H1 (cell line): ENCODE data around the gene AGAP1. TPM values are rescaled to one million over a fixed set of nuclear protein-coding genes. Genes with fewer than 3 reads are reported as not detected.

ENCODE experiments used
- CTCF ChIA-PET: fragments of 300-600 bp; sonication (Branson Sonifier 250); formaldehyde crosslinking; loops from one replicate; lab custom pipeline; 2021; ENCODE audit not compliant: partially characterized antibody; lab: Charles Lee
- POLR2A ChIA-PET: fragments of 300-600 bp; sonication (Branson Sonifier 250); formaldehyde crosslinking; loops from one replicate; lab custom pipeline; 2021; ENCODE audit warnings: inconsistent platforms; ENCODE audit not compliant: partially characterized antibody; lab: Charles Lee
- DNase-seq, 2 experiments: peaks; one replicate each; pipeline versions ENCODE4 v3.0.0 to v3.0.0-alpha.2; 2010 to 2022; ENCODE audit warnings: low spot score in 2 of 2, low read depth in 1 of 2, mixed read lengths in 1 of 2
- FAIRE-seq: peaks from 2 replicates; lab custom pipeline; 2011; peaks lifted over from hg19 to GRCh38; lab: Jason Lieb, UNC
- H2AFZ ChIP-seq: 2 replicates; pipeline ENCODE4 v1.8.1; 2012; ENCODE audit warnings: low read length, inconsistent platforms
- H2AK5ac ChIP-seq: 2 replicates; pipeline ENCODE4 v1.6.1; 2013; ENCODE audit warnings: low read depth, low read length
- H2BK120ac ChIP-seq: replicated peaks from 2 replicates; pipeline ENCODE3; 2013; ENCODE audit warnings: low read depth, low read length, inconsistent platforms
- H2BK12ac ChIP-seq: 2 replicates; pipeline ENCODE4 v1.6.1; 2013; ENCODE audit warnings: low read depth, low read length
- H2BK15ac ChIP-seq: 2 replicates; pipeline ENCODE4 v1.6.1; 2013; ENCODE audit warnings: low read length
- H2BK20ac ChIP-seq: 2 replicates; pipeline ENCODE4 v1.6.1; 2013; ENCODE audit warnings: low read length
- H2BK5ac ChIP-seq: 2 replicates; pipeline ENCODE4 v1.6.1; 2013; ENCODE audit warnings: low read depth, low read length
- H3K14ac ChIP-seq: 2 replicates; pipeline ENCODE4 v1.6.1; 2013; ENCODE audit warnings: inconsistent platforms; ENCODE audit not compliant: insufficient read length
- H3K18ac ChIP-seq: 2 replicates; pipeline ENCODE4 v1.6.1; 2013; ENCODE audit warnings: low read length; ENCODE audit errors: extremely low read depth
- H3K23ac ChIP-seq: 2 replicates; pipeline ENCODE4 v1.6.1; 2013; ENCODE audit warnings: inconsistent platforms; ENCODE audit not compliant: insufficient read length
- H3K23me2 ChIP-seq: 2 replicates; pipeline ENCODE4 v1.6.1; 2013; ENCODE audit warnings: low read depth, low read length
- H3K27ac ChIP-seq: 2 replicates; pipeline ENCODE4 v1.6.1; 2011; ENCODE audit warnings: low read depth, low read length, inconsistent platforms
- H3K27me3 ChIP-seq, 4 experiments: replicated peaks in 1 of 4; 1 replicate in 1 of 4; 2 replicates in 3 of 4; pipeline versions ENCODE4 v1.6.1 to v1.8.1; 2011 to 2013; ENCODE audit warnings: low read length in 3 of 4, mild to moderate bottlenecking in 3 of 4, inconsistent platforms in 2 of 4, mixed read lengths in 2 of 4, moderate library complexity in 1 of 4; ENCODE audit not compliant: control insufficient read depth in 3 of 4, insufficient read depth in 3 of 4; ENCODE audit errors: extremely low read depth in 1 of 4
- H3K36me3 ChIP-seq, 4 experiments: 2 replicates each; pipeline versions ENCODE4 v1.6.1 to v1.8.1; 2011 to 2013; ENCODE audit warnings: mild to moderate bottlenecking in 4 of 4, low read length in 3 of 4, moderate library complexity in 2 of 4, control low read depth in 1 of 4, inconsistent platforms in 1 of 4; ENCODE audit not compliant: insufficient read depth in 4 of 4, control insufficient read depth in 2 of 4
- H3K4ac ChIP-seq: replicated peaks from 2 replicates; pipeline ENCODE3; 2013; ENCODE audit warnings: low read length, low read depth, mixed read lengths, inconsistent platforms; ENCODE audit not compliant: insufficient read length
- H3K4me1 ChIP-seq, 4 experiments: replicated peaks in 1 of 4; 1 replicate in 1 of 4; 2 replicates in 3 of 4; pipeline versions ENCODE4 v1.6.1 to v1.8.1; 2011 to 2013; ENCODE audit warnings: low read length in 3 of 4, inconsistent platforms in 2 of 4, mixed read lengths in 1 of 4; ENCODE audit not compliant: insufficient read depth in 4 of 4, control insufficient read depth in 3 of 4
- H3K4me2 ChIP-seq, 2 experiments: 2 replicates each; pipeline versions ENCODE4 v1.6.1 to v1.8.1; 2011 to 2013; ENCODE audit warnings: low read depth in 2 of 2, low read length in 2 of 2, control low read depth in 1 of 2, inconsistent platforms in 1 of 2, mild to moderate bottlenecking in 1 of 2; ENCODE audit not compliant: insufficient read depth in 1 of 2
- H3K4me3 ChIP-seq, 4 experiments: fragments of 200-600, 300-600 bp in 1 of 4; sonication (generic), shearing (Covaris generic), sonication (Bioruptor Twin) in 1 of 4; 2 replicates each; pipeline versions ENCODE4 v1.5.1 to v1.8.1; 2011 to 2016; ENCODE audit warnings: low read length in 4 of 4, low read depth in 3 of 4, control low read depth in 2 of 4, inconsistent platforms in 2 of 4, mild to moderate bottlenecking in 2 of 4, mixed read lengths in 1 of 4, moderate library complexity in 1 of 4; ENCODE audit not compliant: insufficient read depth in 2 of 4; ENCODE audit errors: extremely low read depth in 1 of 4
- H3K56ac ChIP-seq: replicated peaks from 2 replicates; pipeline ENCODE3; 2013; ENCODE audit warnings: low read depth, mild to moderate bottlenecking, mixed read lengths, low read length, inconsistent platforms; ENCODE audit not compliant: insufficient read length
- H3K79me1 ChIP-seq: 2 replicates; pipeline ENCODE4 v1.6.1; 2013; ENCODE audit warnings: low read depth, low read length, control low read depth
- H3K79me2 ChIP-seq, 2 experiments: 2 replicates each; pipeline versions ENCODE4 v1.6.1 to v1.8.1; 2012 to 2013; ENCODE audit warnings: low read length in 2 of 2, mild to moderate bottlenecking in 2 of 2, inconsistent platforms in 1 of 2; ENCODE audit not compliant: insufficient read depth in 2 of 2, control insufficient read depth in 1 of 2
- H3K9ac ChIP-seq, 4 experiments: replicated peaks in 1 of 4; 1 replicate in 1 of 4; 2 replicates in 3 of 4; pipeline versions ENCODE4 v1.6.1 to v1.8.1; 2011 to 2013; ENCODE audit warnings: low read depth in 3 of 4, low read length in 3 of 4, control low read depth in 2 of 4, mild to moderate bottlenecking in 2 of 4, moderate library complexity in 2 of 4, inconsistent platforms in 1 of 4; ENCODE audit errors: extremely low read depth in 1 of 4
- H3K9me3 ChIP-seq, 2 experiments: 2 replicates each; pipeline versions ENCODE4 v1.6.1 to v1.8.1; 2012 to 2013; ENCODE audit warnings: mild to moderate bottlenecking in 2 of 2, moderate library complexity in 2 of 2, control low read depth in 1 of 2, inconsistent platforms in 1 of 2, low read depth in 1 of 2, low read length in 1 of 2, mixed read lengths in 1 of 2; ENCODE audit not compliant: insufficient read depth in 2 of 2
- H4K20me1 ChIP-seq, 2 experiments: replicated peaks in 1 of 2; 2 replicates each; pipeline versions ENCODE3 to v1.8.1; 2011 to 2013; ENCODE audit warnings: inconsistent platforms in 2 of 2, low read length in 2 of 2, mild to moderate bottlenecking in 1 of 2; ENCODE audit not compliant: insufficient read depth in 2 of 2, control insufficient read depth in 1 of 2
- H4K5ac ChIP-seq: 2 replicates; pipeline ENCODE4 v1.6.1; 2013; ENCODE audit warnings: low read length, low read depth, mixed read lengths, inconsistent platforms; ENCODE audit not compliant: insufficient read length
- H4K8ac ChIP-seq: 2 replicates; pipeline ENCODE4 v1.8.0; 2013; ENCODE audit warnings: mild to moderate bottlenecking, moderate library complexity, low read length, inconsistent platforms; ENCODE audit not compliant: insufficient read depth; ENCODE audit errors: extremely low read depth
- H4K91ac ChIP-seq: replicated peaks from 2 replicates; pipeline ENCODE3; 2013; ENCODE audit warnings: low read length, mixed read lengths, inconsistent platforms; ENCODE audit not compliant: insufficient read length
- BCL11A ChIP-seq, 2 experiments: IDR thresholded peaks; one replicate each; pipeline ENCODE4 v1.6.1; 2011; ENCODE audit warnings: low read depth in 2 of 2, low read length in 2 of 2, mild to moderate bottlenecking in 2 of 2
- CEBPB ChIP-seq: IDR thresholded peaks from 2 replicates; pipeline ENCODE4 v1.6.1; 2012; ENCODE audit warnings: low read depth, low read length
- EGR1 ChIP-seq: IDR thresholded peaks from 2 replicates; pipeline ENCODE4 v1.6.1; 2011; ENCODE audit warnings: low read depth, low read length, borderline replicate concordance
- FOSL1 ChIP-seq: IDR thresholded peaks from 2 replicates; pipeline ENCODE4 v1.6.1; 2011; ENCODE audit warnings: mild to moderate bottlenecking, low read depth, low read length, moderate library complexity; ENCODE audit not compliant: insufficient read depth
- KDM1A ChIP-seq: fragments of 200-600, 300-600 bp; sonication (generic); IDR thresholded peaks from 2 replicates; pipeline ENCODE4 v1.7.1; 2016; ENCODE audit warnings: mild to moderate bottlenecking, low read length, borderline replicate concordance
- KDM5A ChIP-seq: fragments of 200-600 bp; IDR thresholded peaks from 2 replicates; pipeline ENCODE4 v1.7.1; 2012; ENCODE audit warnings: mild to moderate bottlenecking, low read length, inconsistent platforms, mixed read lengths
- MAX ChIP-seq: IDR thresholded peaks from 2 replicates; pipeline ENCODE4 v1.6.1; 2012; ENCODE audit warnings: inconsistent platforms
- PHF8 ChIP-seq: fragments of 200-600 bp; sonication (generic); conservative IDR thresholded peaks from 2 replicates; pipeline ENCODE4 v1.7.1; 2012; ENCODE audit warnings: low read depth, mild to moderate bottlenecking, inconsistent platforms, low read length, moderate library complexity
- SUZ12 ChIP-seq: fragments of 200-600 bp; sonication (generic); IDR thresholded peaks from 2 replicates; pipeline ENCODE4 v1.6.1; 2012; ENCODE audit warnings: mild to moderate bottlenecking, inconsistent platforms, low read length, moderate library complexity, mixed read lengths
- TAF1 ChIP-seq: IDR thresholded peaks from 2 replicates; pipeline ENCODE4 v1.6.1; 2011; ENCODE audit warnings: mild to moderate bottlenecking, low read depth, low read length
- TEAD4 ChIP-seq: IDR thresholded peaks from 2 replicates; pipeline ENCODE4 v1.6.1; 2012; ENCODE audit warnings: low read depth, low read length, inconsistent platforms, mixed read lengths
- WGBS, 2 experiments: shearing (Covaris generic) in 1 of 2; methylation state at CpG; one replicate each; pipeline versions ENCODE4 v1.1.6 to v1.1.7; 2013 to 2015; ENCODE audit warnings: low lambda C conversion rate in 2 of 2, mixed read lengths in 2 of 2, inconsistent platforms in 1 of 2, low coverage in 1 of 2, missing lambda C conversion rate in 1 of 2; ENCODE audit not compliant: insufficient replicate concordance in 2 of 2, insufficient coverage in 1 of 2, insufficient read length in 1 of 2; ENCODE audit errors: extremely low coverage in 1 of 2, missing lambda C conversion rate in 1 of 2; 5-methylcytosine and 5-hydroxymethylcytosine counted together
- polyA plus RNA-seq, 7 experiments: library from polyadenylated mRNA; depleted of rRNA in 3 of 7; stranded (reverse) in 5 of 7; unstranded in 2 of 7; fragments of >200 nt in 5 of 7; fragments of 200-250 nt in 2 of 7; gene quantifications; 1 replicate in 5 of 7; 2 replicates in 1 of 7; 4 replicates in 1 of 7; pipeline versions ENCODE4 v1.2.1 to v1.2.3, GENCODE V29; 2011 to 2013; ENCODE audit warnings: missing spikeins in 2 of 7, mixed read lengths in 2 of 7
- total RNA-seq: library from RNA; stranded (reverse); fragmentation: NEBNext Ultra II Directional; extraction: Animal tissue kit (Norgen Biotek cat#: 25700); gene quantifications from 2 replicates; pipeline ENCODE4 v1.2.1, GENCODE V29; 2021
- TF ChIP-seq, protein P1 (sequence below): IDR thresholded peaks from 2 replicates; pipeline ENCODE4 v1.6.1; 2011; ENCODE audit warnings: low read length, improper control_type of control experiment

AGAP1 gene
- total and polyA plus RNA-seq, 2 of the 8 experiments (the other 6 are each of a cell fraction or from before 2014, with no cell fraction given) = 18.1 to 39.4 TPM

DNA sequence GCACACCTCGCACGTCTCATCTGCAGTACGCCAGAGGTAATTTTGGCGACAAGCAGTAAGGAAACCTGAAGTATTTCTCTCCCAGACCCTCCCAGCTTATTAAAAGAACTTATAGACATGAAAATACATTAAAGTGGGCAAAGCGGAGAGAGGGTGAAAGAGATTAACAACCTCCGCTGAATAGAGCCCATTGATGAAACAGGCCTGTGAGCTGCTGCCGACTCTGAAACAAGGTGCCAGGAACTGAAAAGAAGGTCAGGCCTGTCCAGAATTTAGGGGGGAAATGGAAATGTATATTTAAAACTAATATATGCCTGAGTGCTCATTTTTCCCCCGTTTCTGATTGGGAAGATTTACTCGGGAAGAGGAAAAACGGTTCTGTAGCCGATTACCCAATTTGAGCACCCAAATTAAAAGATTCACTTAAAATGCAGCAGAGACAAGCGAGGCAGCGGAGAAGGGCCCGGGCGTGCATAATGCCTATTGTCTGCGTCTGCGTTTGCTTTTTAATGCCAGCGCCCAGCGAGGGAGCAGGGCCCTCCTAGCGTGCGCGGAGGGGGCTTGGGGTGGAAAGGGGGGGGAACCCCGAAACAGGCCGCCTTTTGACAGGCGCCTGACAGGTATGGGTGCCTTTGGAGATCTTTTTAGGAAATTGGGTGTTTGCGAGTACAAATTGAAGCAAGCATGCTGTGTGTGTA is 358.1 kb downstream of the AGAP1 start:
- H3K4me1 ChIP-seq = peaks cover 0 to 8% (median 4%) of the 10 kb centered on the region in 4 experiments
- H2BK20ac ChIP-seq = no peak overlapping the region
- no peak overlapping the region for H3K23ac ChIP-seq
- no peak overlapping the region for H2BK12ac ChIP-seq
- H3K79me1 ChIP-seq = 0 out of 2 replicates have a peak, but pooled peaks cover 2% of the 10 kb centered on the region
- H3K14ac ChIP-seq = no peak overlapping the region
- H3K18ac ChIP-seq = no peak overlapping the region
- no peaks in the 10 kb centered on the region for H3K27me3 ChIP-seq
- H4K91ac ChIP-seq = no peak overlapping the region
- no peak overlapping the region for H2BK120ac ChIP-seq
- WGBS, 2 experiments = 59% methylated on average over 24 of the region's 26 CpGs; no CpG with 5 or more reads in 1 of the 2 experiments
- no peak overlapping the region for H2AK5ac ChIP-seq
- no peak overlapping the region for H3K4ac ChIP-seq
- no peak overlapping the region for H3K9ac ChIP-seq
- no peaks in the 10 kb centered on the region for H3K9me3 ChIP-seq
- H3K4me2 ChIP-seq = no peak overlapping the region
- FAIRE-seq (no peak), DNase-seq (no peak)
- POLR2A ChIA-PET = no interaction called here
- no peak overlapping the region for H3K27ac ChIP-seq
- no peaks in the 10 kb centered on the region for H3K79me2 ChIP-seq
- H4K5ac ChIP-seq = no peak overlapping the region
- CTCF ChIA-PET = interaction anchor here (1.7 to 3.2 kb wide), 2 partner anchors 72 to 85 kb away, joined by 4 to 9 read pairs; no protein-coding TSS in a partner anchor
- H2BK15ac ChIP-seq = no peak overlapping the region
- no peak overlapping the region for H3K4me3 ChIP-seq
- no peak overlapping the region for H2AFZ ChIP-seq
- no peaks in the 10 kb centered on the region for H3K36me3 ChIP-seq
- H4K20me1 ChIP-seq = peaks cover 2 to 4% of the 10 kb centered on the region in 2 experiments
- H2BK5ac ChIP-seq = no peak overlapping the region
- no peaks in the 10 kb centered on the region for H3K23me2 ChIP-seq
- no peak overlapping the region for H3K56ac ChIP-seq
- H4K8ac ChIP-seq = no peak overlapping the region; the same call in 1 of the 2 replicates
- TF ChIP-seq KDM5A = no peak
- TF ChIP-seq, protein P1, sequence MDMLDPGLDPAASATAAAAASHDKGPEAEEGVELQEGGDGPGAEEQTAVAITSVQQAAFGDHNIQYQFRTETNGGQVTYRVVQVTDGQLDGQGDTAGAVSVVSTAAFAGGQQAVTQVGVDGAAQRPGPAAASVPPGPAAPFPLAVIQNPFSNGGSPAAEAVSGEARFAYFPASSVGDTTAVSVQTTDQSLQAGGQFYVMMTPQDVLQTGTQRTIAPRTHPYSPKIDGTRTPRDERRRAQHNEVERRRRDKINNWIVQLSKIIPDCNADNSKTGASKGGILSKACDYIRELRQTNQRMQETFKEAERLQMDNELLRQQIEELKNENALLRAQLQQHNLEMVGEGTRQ = no peak
- TF ChIP-seq FOSL1 = no peak
- no peak for TF ChIP-seq CEBPB
- no peak for TF ChIP-seq EGR1
- no peak for TF ChIP-seq KDM1A
- TF ChIP-seq SUZ12 = no peak
- no peak for TF ChIP-seq MAX
- no peak for TF ChIP-seq TEAD4
- no peak for TF ChIP-seq TAF1
- TF ChIP-seq BCL11A (IDR thresholded peaks at IDR 0.05; ENCODE audit: low read depth in 2 of 2, low read length in 2 of 2) = no peak
- TF ChIP-seq PHF8 = no peak
